Spleen (tissue), 7 donors: Measurements from ENCODE around the gene VAMP1.

Experiments used
- POLR2A ChIP-seq, 3 donors: fragments of 450-650 bp; IDR thresholded peaks; one replicate each; pipeline ENCODE4 v1.5.1; 2017; ENCODE audit warnings: antibody characterized with exemption in 3 of 3, mild to moderate bottlenecking in 1 of 3
- POLR2AphosphoS5 ChIP-seq, 3 donors: sonication (generic); formaldehyde crosslinking; IDR thresholded peaks; one replicate each; pipeline ENCODE4 v1.5.1; 2017; ENCODE audit warnings: antibody characterized with exemption in 3 of 3
- TF ChIP-seq, protein P1 (sequence below), 11 experiments: fragments of 200-600 bp in 7 of 11; fragments of 450-650 bp in 4 of 11; sonication (generic) in 4 of 11; IDR thresholded peaks in 8 of 11; conservative IDR thresholded peaks in 3 of 11; 1 replicate in 7 of 11; 2 replicates in 4 of 11; pipeline versions ENCODE4 v1.4.0 to v1.8.0; 2016 to 2021; ENCODE audit warnings: antibody characterized with exemption in 11 of 11, inconsistent platforms in 4 of 11, mild to moderate bottlenecking in 1 of 11
- donor health status: DM: no; HTN: no; CAD: no; lungs with moderate emphysema.
- donor health status: DM: no; HTN: no; CAD: no.
- donor health status: DM: no; HTN: no; CAD: no.

DNA sequence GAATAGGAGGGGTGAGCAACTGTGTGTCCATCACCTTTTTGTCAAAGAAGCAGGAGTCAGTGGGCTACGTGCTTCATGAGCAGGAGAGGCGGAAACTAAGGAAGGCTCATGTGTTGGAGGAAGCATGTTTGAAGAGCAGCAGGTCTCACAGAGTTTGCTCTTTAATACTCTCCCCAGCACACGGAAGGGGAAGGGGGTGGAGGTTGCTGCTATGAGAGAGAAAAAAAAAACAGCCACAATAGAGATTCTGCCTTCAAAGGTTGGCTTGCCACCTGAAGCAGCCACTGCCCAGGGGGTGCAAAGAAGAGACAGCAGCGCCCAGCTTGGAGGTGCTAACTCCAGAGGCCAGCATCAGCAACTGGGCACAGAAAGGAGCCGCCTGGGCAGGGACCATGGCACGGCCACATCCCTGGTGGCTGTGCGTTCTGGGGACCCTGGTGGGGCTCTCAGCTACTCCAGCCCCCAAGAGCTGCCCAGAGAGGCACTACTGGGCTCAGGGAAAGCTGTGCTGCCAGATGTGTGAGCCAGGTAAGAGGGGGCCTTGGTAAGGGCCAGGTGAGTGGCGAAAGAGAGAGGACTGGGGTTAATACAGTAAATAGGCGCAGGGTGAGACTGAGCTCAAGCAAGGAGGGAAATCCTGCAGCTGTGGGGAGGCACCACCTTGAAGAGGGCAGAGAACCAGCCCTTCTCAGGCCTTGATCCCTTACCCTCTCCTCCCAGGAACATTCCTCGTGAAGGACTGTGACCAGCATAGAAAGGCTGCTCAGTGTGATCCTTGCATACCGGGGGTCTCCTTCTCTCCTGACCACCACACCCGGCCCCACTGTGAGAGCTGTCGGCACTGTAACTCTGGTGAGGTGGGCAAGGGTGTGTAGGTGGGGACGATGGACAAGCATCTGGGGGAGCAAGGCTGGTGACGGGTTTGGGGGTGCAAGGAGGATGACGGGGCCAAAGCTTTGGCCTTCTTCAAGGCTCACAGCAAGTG lies 25.5 kb downstream of the VAMP1 start, which contains the start of gene CD27:
- TF ChIP-seq POLR2AphosphoS5 (IDR thresholded peaks at IDR 0.05) (peak; percentile 72 to 73 (median 72)), POLR2A (IDR thresholded peaks at IDR 0.05) (peak in 1 of 3 donors; percentile 5)
- TF ChIP-seq, protein P1, sequence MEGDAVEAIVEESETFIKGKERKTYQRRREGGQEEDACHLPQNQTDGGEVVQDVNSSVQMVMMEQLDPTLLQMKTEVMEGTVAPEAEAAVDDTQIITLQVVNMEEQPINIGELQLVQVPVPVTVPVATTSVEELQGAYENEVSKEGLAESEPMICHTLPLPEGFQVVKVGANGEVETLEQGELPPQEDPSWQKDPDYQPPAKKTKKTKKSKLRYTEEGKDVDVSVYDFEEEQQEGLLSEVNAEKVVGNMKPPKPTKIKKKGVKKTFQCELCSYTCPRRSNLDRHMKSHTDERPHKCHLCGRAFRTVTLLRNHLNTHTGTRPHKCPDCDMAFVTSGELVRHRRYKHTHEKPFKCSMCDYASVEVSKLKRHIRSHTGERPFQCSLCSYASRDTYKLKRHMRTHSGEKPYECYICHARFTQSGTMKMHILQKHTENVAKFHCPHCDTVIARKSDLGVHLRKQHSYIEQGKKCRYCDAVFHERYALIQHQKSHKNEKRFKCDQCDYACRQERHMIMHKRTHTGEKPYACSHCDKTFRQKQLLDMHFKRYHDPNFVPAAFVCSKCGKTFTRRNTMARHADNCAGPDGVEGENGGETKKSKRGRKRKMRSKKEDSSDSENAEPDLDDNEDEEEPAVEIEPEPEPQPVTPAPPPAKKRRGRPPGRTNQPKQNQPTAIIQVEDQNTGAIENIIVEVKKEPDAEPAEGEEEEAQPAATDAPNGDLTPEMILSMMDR (IDR thresholded peaks at IDR 0.05 in 8 of 11, conservative IDR thresholded peaks at IDR 0.05 in 3 of 11), result no peak
